Measurements from ENCODE around the gene MYO3B. TPM values are rescaled to one million over a fixed set of nuclear protein-coding genes. Genes with fewer than 3 reads are reported as not detected.

The MYO3B gene
- total and polyA plus RNA-seq, 2 donors (not counting 1 experiment from before 2014, with no cell fraction given), result not detected

- POLR2A ChIA-PET, result no interaction called here
- no peak overlapping the region for H3K4me3 Mint-ChIP-seq
- no peak overlapping the region for H3K4me3 ChIP-seq (ENCODE audit: control extremely low read depth in 1 of 5, extremely low read depth in 1 of 5, insufficient read depth in 1 of 5, low read depth in 2 of 5, low read length in 4 of 5)
- no peak overlapping the region for H3K9ac ChIP-seq (ENCODE audit: low read length)
- TF ChIP-seq CTCF (IDR thresholded peaks at IDR 0.05) (no peak), EZH2 (IDR thresholded peaks at IDR 0.05; ENCODE audit: borderline replicate concordance, insufficient read depth, low read depth, low read length, poor library complexity, severe bottlenecking) (no peak)
- H3K9me3 Mint-ChIP-seq (ENCODE audit: insufficient read depth), result no peaks in the 10 kb centered on the region
- no CpG with 5 or more reads among the region's 2 CpGs for WGBS (ENCODE audit: insufficient coverage)
- intact Hi-C loops (cut with micrococcal nuclease), result no loop called here
- no peaks in the 10 kb centered on the region for H3K9me3 ChIP-seq (ENCODE audit: control extremely low read depth in 1 of 3, control insufficient read depth in 2 of 3, insufficient read depth in 1 of 3, low read length in 2 of 3)
- H3K27ac Mint-ChIP-seq, result no peak overlapping the region
- no peaks in the 10 kb centered on the region for H4K20me1 ChIP-seq (ENCODE audit: control insufficient read depth, insufficient read depth, low read length, poor library complexity, severe bottlenecking)
- H3K4me2 ChIP-seq (replicated peaks; ENCODE audit: low read depth, low read length, poor library complexity, severe bottlenecking), result no peak overlapping the region
- ATAC-seq (ENCODE audit: low read depth) (no peak), DNase-seq (no peak)
- H3K27me3 Mint-ChIP-seq, result peaks cover 11% of the 10 kb centered on the region
- peaks cover 0 to 2% (median 0%) of the 10 kb centered on the region in 4 experiments for H3K27me3 ChIP-seq (replicated peaks in 1 of 4; ENCODE audit: control extremely low read depth in 1 of 4, control insufficient read depth in 3 of 4, insufficient read depth in 4 of 4, low read length in 3 of 4)
- no peaks in the 10 kb centered on the region for H3K79me2 ChIP-seq (ENCODE audit: control insufficient read depth, insufficient read depth, low read length)
- H2AFZ ChIP-seq (ENCODE audit: insufficient read depth, low read depth, low read length, poor library complexity, severe bottlenecking), result no peak overlapping the region
- no peak overlapping the region for H3K27ac ChIP-seq (ENCODE audit: low read length in 2 of 2)
- H3K36me3 ChIP-seq (replicated peaks in 1 of 2; ENCODE audit: control extremely low read depth in 1 of 2, control insufficient read depth in 1 of 2, extremely low read depth in 1 of 2, insufficient read depth in 2 of 2, low read length in 1 of 2), result no peaks in the 10 kb centered on the region
- no peaks in the 10 kb centered on the region for H3K4me1 ChIP-seq (ENCODE audit: control insufficient read depth in 2 of 2, insufficient read depth in 2 of 2, low read length in 2 of 2)
- H3K4me1 Mint-ChIP-seq, result no peaks in the 10 kb centered on the region
- CTCF ChIA-PET, result no interaction called here
Measured at GRCh38 chr2:170307052-170307451, 129.1 kb downstream of the MYO3B start.

- H3K4me2 ChIP-seq (replicated peaks; ENCODE audit: low read depth, low read length, poor library complexity, severe bottlenecking), result no peak overlapping the region
- H3K4me1 ChIP-seq (ENCODE audit: control insufficient read depth in 2 of 2, insufficient read depth in 2 of 2, low read length in 2 of 2), result no peaks in the 10 kb centered on the region
- no peak overlapping the region for H3K9ac ChIP-seq (ENCODE audit: low read length)
- H3K4me3 ChIP-seq (ENCODE audit: control extremely low read depth in 1 of 5, extremely low read depth in 1 of 5, insufficient read depth in 1 of 5, low read depth in 2 of 5, low read length in 4 of 5), result no peak overlapping the region
- peaks cover 0 to 2% (median 0%) of the 10 kb centered on the region in 4 experiments for H3K27me3 ChIP-seq (replicated peaks in 1 of 4; ENCODE audit: control extremely low read depth in 1 of 4, control insufficient read depth in 3 of 4, insufficient read depth in 4 of 4, low read length in 3 of 4)
- no peak overlapping the region for H3K27ac ChIP-seq (ENCODE audit: low read length in 2 of 2)
- H3K79me2 ChIP-seq (ENCODE audit: control insufficient read depth, insufficient read depth, low read length), result no peaks in the 10 kb centered on the region
- Mint-ChIP-seq H3K4me1 (no peaks in the 10 kb centered on the region), H3K4me3 (no peak overlapping the region), H3K27ac (no peak overlapping the region), H3K9me3 (ENCODE audit: insufficient read depth) (no peaks in the 10 kb centered on the region), H3K27me3 (peaks cover 15% of the 10 kb centered on the region)
- CTCF ChIA-PET, result no interaction called here
- no peak for ATAC-seq (ENCODE audit: low read depth)
- H3K36me3 ChIP-seq (replicated peaks in 1 of 2; ENCODE audit: control extremely low read depth in 1 of 2, control insufficient read depth in 1 of 2, extremely low read depth in 1 of 2, insufficient read depth in 2 of 2, low read length in 1 of 2), result no peaks in the 10 kb centered on the region
- 89% methylated on average over 3 of the region's 4 CpGs for WGBS (ENCODE audit: insufficient coverage)
- H2AFZ ChIP-seq (ENCODE audit: insufficient read depth, low read depth, low read length, poor library complexity, severe bottlenecking), result no peak overlapping the region
- no peak for DNase-seq
- no peaks in the 10 kb centered on the region for H4K20me1 ChIP-seq (ENCODE audit: control insufficient read depth, insufficient read depth, low read length, poor library complexity, severe bottlenecking)
- POLR2A ChIA-PET, result no interaction called here
- H3K9me3 ChIP-seq (ENCODE audit: control extremely low read depth in 1 of 3, control insufficient read depth in 2 of 3, insufficient read depth in 1 of 3, low read length in 2 of 3), result no peaks in the 10 kb centered on the region
- intact Hi-C loops (cut with micrococcal nuclease), result no loop called here
- TF ChIP-seq EZH2 (IDR thresholded peaks at IDR 0.05; ENCODE audit: borderline replicate concordance, insufficient read depth, low read depth, low read length, poor library complexity, severe bottlenecking) (no peak), CTCF (IDR thresholded peaks at IDR 0.05) (no peak)
Measured at GRCh38 chr2:170307555-170308351, 129.8 kb downstream of the MYO3B start.

Measured in B cell (primary cell).